CD4-positive, alpha-beta T cell treated with Interleukin-1 beta for 1 hour (primary cell): ENCODE results near the gene ZNF175.

Experiments used
- DNase-seq, 2 donors: peaks; one replicate each; pipeline ENCODE4 v3.0.0-alpha.2; 2020 to 2022

Gene ZNF175

GRCh38 chr19:51550848-51551672 lies 20.0 kb upstream of the ZNF175 start:
- no peak for DNase-seq

DNA sequence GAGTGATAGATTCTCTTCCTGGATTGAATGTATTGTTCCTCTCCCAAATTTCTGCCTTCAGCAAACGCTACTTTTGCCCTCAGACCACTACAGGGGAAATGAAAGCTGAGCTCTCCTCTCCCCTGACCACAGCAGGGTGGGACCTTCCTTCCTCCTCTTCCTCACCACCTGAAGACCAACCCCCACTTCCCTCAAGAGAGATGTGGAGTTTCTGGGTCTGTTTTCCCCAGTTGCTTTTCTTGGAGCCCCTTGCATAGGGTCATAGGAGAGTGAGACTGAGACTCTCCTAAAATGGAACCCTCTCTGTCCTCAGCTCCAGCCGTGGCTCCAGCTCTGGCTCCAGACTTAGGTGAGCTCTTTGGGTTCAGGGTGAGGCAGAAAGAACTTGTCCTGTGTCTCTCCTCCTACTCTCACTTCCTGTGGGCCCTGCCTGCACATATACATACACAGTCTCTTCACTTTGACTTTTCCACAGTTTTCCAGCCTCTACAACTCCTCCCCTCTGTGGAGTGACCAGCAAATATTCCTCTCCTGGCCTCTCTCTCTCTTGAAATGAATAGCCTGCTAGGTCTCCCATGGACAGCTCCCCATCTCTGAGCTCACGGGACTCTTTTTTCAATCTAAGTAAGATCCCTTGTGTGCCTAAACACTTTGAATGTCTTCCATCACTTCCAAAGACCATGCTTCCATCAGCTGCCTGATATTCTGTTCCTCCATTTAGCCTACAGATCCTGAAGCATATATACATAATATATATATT lies 19.2 kb upstream of the ZNF175 start:
- no peak for DNase-seq

- DNase-seq = no peak
Observed at GRCh38 chr19:51552608-51552995, 18.5 kb upstream of the ZNF175 start.

GRCh38 chr19:51552996-51553725 lies 17.9 kb upstream of the ZNF175 start:
- peak; percentile 20 to 48 for DNase-seq

- no peak for DNase-seq
Observed at GRCh38 chr19:51559240-51559639, 11.8 kb upstream of the ZNF175 start.

GRCh38 chr19:51560339-51560738 lies 10.7 kb upstream of the ZNF175 start:
- DNase-seq = no peak

GRCh38 chr19:51564791-51565190 lies 6.3 kb upstream of the ZNF175 start:
- DNase-seq = peak in 1 of 2 donors; percentile 12

- no peak for DNase-seq
Observed at GRCh38 chr19:51565583-51565982, 5.5 kb upstream of the ZNF175 start.

DNA sequence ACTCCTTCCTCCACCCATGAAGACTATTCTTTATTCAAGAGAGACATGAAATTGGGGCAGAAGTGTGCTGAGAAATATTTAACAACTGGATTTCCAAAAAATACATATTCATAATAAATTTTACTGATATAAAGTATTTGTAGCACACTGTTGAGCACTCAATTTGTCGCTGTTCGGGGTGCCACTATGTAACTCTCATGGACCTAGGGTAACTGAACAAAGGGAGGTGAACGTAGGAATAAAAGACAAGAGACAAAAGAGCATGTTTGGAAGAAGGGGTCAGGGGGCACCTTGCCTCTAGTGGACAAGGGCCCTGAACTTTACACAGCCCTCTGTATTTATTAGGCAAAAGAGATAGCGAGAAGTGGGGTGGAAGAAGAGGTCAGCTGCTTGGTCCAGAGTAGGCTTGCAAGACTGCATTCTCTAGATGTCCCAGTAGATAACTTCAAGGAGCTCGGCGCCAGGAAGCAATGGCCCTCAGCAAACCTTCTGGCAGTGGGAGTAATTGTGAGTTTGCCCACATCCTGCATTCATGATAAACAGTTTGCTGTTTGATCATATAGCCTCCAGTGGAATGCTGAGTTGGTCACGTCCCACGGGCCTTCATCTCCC lies 4.5 kb upstream of the ZNF175 start:
- no peak for DNase-seq

DNA sequence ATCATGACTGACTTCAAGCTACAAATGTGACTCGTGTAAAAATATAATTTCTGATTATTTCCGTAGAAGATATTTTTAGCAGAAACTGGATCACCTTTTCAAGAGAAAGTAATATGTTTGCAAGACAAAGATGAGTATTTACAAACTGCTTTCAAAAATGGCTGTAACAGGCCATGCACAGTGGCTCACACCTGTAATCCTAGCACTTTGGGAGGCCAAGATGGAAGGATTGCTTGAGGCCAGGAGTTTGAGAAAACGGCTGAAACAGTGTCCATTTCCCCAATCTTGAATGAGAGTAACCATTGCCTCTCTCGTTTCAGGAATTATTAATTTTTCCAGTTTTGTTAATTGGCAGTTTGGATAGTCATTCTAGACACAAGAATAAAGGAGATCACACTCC lies 3.5 kb upstream of the ZNF175 start:
- DNase-seq = no peak

DNA sequence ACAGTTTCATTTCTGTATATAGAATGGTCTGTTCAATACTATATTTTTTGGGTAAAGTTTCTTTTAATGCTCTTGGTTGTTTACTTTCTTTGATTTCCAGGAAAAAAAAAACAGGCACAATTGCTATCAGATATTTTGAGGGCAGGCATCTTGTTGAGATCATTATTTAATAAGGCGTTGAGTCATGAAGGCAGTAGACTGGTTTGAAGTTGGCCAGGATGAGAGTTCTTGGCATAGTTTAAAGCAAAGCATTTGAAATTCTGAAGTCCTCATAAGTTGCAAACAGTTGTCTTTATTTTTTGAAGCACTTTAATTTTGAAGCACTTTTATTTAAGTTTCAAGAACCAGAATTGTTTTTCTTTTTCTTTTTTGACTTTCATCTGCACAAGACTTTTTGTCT lies 2.6 kb upstream of the ZNF175 start:
- no peak for DNase-seq

DNA sequence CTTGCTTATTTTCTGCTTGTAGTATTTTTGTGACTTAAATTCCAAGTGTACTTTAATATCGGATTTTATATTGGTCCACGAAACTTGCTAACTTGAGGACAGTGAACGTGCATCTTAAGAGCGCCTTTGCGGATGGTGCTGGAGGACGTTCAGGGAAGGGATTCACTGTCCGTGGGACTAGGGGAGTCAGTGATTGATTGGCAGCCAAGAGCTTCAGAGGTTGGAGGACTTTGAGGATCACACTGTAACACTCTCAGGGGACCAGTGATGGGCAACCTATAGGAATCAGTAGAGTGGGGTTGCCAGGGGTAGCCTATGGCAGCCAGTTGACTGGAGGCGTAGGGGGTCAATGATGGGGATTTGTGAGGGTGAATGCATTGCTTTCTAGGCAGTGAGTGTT lies 516 bp downstream of the ZNF175 start:
- DNase-seq = no peak

DNA sequence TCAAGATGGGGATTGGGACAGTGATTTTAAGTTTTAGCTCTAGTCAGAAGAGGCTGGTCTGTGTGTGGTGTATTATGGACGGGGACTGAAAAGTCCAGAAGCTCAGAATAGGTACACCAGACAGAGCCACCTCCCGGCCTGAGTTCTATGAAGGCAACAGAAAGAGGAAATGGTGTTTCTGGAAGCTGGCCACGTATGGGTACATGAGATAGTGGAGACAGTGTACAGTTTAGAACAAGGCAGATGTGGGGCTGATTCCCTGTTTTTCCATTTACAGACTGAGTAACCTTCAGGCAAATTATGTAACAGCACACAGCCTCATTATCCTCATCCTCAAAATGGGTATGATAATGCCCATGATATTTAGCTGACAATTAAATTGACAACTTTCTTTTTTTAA lies 1.3 kb downstream of the ZNF175 start:
- no peak for DNase-seq

DNA sequence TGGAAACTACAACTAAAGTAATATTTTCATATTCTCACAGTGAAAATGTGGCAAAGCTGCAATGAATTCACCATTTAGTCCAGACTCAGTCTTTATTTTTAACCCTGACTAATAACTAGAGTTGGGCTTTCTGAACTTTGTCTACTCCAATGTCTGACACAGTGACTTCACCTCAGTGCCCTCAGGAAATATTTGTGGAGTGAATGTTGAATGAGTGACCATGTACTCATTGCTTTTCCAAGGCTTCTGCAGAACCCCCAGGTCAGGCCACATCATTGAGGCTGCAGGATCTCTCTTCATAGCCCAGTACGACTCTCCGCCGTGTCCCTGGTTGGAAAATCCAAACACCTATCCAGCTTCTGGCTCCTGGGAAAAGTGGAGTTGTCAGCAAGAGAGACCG lies 1.8 kb downstream of the ZNF175 start:
- DNase-seq = no peak

- DNase-seq = no peak
Observed at GRCh38 chr19:51573331-51573730, 2.2 kb downstream of the ZNF175 start.

DNA sequence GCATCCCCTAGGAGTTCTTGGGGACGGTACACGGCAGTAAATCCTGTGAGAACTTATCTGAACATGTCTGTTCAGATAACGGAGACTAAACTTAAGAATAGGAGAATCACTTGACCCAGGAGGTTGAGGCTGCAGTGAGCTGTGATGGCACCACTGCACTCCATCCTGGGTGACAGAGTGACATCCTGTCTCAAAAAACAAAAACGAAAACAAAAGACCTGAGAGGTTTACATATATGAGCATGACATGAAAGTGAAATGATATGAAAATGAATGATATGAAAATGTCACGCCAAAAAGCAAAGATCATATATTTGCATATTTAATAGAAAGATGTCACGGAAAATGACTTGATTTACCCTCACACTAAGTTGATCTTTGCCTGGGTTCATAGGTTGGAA lies 5.8 kb downstream of the ZNF175 start:
- no peak for DNase-seq

DNA sequence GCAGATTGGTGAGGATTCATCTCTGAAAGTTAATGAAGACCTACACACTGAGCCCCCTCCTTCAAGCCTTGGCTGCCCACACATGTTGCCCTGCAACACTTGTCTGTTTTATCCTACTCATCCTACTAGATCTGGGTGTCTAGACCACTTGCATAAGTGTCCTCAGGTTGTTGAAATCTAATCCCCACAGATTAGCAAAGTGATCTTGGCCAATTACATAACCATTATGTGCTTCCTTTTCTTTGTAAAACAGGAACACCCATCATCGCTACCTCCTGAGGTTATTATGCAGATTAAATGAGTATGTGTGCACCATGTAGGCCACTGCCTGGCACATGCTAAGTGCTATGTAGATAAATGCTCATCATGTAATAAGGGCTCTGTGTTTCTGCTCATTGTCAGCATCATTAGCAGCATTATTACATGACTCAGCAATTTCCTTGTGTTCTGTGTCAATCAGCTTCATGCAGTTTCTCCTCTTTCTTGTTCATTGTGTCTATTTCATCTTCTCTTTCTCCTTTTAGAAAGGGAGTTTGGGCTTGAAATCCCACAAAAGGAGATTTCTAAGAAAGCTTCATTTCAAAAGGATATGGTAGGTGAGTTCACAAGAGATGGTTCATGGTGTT lies 15.1 kb downstream of the ZNF175 start:
- DNase-seq = no peak

GRCh38 chr19:51586799-51587198 lies 15.7 kb downstream of the ZNF175 start:
- no peak for DNase-seq

- no peak for DNase-seq
Observed at GRCh38 chr19:51587264-51588191, 16.4 kb downstream of the ZNF175 start.

GRCh38 chr19:51589511-51589910 lies 18.4 kb downstream of the ZNF175 start:
- no peak for DNase-seq

- no peak for DNase-seq
Observed at GRCh38 chr19:51590441-51590840, 19.4 kb downstream of the ZNF175 start.

DNA sequence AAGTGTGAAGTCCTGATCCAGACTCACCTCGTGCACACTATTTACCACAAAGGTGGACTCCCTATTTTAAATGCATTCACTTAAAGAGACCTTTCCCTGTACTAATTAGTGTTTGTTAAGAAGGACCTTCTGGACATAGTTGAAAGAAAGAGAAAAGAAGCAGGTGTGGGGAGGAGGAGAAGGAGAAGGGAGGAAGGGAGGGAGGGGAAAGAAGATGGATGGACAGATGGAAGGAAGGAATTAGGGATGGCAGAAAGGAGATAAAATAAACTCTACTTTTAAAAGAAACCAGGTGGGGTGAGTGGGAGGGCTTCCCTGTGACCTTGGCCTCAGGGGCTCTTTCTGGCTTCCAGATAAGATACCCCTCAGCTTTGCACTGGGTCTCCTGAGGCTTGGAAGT lies 21.4 kb downstream of the ZNF175 start:
- no peak for DNase-seq
